Chondrocyte (in vitro differentiated cells): ENCODE results near the gene CCL4L2. TPM values are rescaled to one million over a fixed set of nuclear protein-coding genes. Genes with fewer than 3 reads are reported as not detected.
"Not testable (repeated sequence)": the region's sequence is repeated elsewhere in the genome, so short reads cannot be mapped to it uniquely, and the experiment has no call there.

Experiments
- DNase-seq: peaks from one replicate; pipeline ENCODE4 v3.0.0; 2021; ENCODE audit warnings: mixed read lengths, low spot score
- H3K27ac Mint-ChIP-seq: one replicate; pipeline ENCODE4 v1.8.0; 2021; ENCODE audit warnings: mild to moderate bottlenecking, moderate library complexity, mixed read lengths; ENCODE audit not compliant: unreplicated experiment
- H3K27me3 Mint-ChIP-seq: 2 replicates; pipeline ENCODE4 v1.8.0; 2021; ENCODE audit warnings: low read depth, mixed read lengths
- H3K36me3 Mint-ChIP-seq: 2 replicates; pipeline ENCODE4 v1.8.0; 2021; ENCODE audit warnings: low read depth, mixed read lengths
- H3K4me1 Mint-ChIP-seq: 2 replicates; pipeline ENCODE4 v1.8.0; 2021; ENCODE audit warnings: low read depth, mild to moderate bottlenecking, mixed read lengths
- H3K4me3 Mint-ChIP-seq: one replicate; pipeline ENCODE4 v1.8.0; 2021; ENCODE audit warnings: mild to moderate bottlenecking, moderate library complexity, mixed read lengths; ENCODE audit not compliant: unreplicated experiment
- H3K9me3 Mint-ChIP-seq: 2 replicates; pipeline ENCODE4 v1.8.0; 2021; ENCODE audit warnings: low read depth, mixed read lengths
- CTCF ChIP-seq: fragments of 200-600 bp; sonication (generic); IDR thresholded peaks from 2 replicates; pipeline ENCODE4 v1.5.0; 2021; ENCODE audit warnings: antibody characterized with exemption, mild to moderate bottlenecking, moderate library complexity
- total RNA-seq: library from RNA; stranded (reverse); gene quantifications from 3 replicates; pipeline ENCODE4 v1.2.1, GENCODE V29; 2021

The CCL4L2 gene
- total RNA-seq, 1 donor from 2014 or later, result not detected

DNA sequence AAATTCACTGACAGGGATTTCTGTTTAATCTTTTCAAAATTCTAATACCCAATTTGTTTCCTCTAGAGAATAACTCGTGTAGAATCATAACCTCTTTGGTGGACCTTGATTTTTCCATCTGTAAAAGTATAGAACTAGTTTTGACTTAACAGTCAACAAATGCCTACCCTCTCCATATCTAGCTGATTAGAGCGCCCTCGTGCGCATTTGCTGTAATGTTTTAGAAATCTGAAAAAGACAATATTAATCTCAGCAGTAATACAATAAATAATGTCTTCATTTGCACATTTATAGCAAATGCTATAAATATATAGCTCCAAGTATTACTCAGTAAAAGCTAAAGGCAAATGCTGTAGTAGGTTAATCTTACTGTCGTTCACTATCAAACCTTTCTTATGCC, 18.8 kb downstream of the CCL4L2 start:
- H3K4me1 Mint-ChIP-seq, H3K9me3 Mint-ChIP-seq, DNase-seq, H3K27me3 Mint-ChIP-seq, H3K36me3 Mint-ChIP-seq, H3K4me3 Mint-ChIP-seq, H3K27ac Mint-ChIP-seq: not testable (repeated sequence)
- peak; percentile 66 for TF ChIP-seq CTCF

DNA sequence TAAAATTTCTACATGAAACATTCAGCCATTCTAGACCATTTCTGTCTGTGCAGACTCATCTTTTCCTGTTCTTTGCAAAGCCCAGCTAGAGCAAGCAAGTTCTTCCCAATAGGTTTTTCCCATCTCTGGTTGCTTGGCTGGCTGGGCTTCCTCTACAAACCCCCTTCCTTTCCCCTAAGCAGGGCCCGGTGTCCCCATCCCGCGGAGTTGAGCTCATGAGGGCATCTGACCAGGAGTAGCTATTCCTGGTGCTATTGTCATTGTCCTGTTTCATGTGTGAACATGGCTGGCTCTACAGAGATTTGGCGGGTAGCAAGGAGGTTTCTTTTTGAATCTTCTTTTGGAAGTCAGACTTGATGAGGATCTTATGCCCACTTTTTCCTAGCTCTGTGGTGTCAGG, 31.2 kb downstream of the CCL4L2 start:
- H3K27ac Mint-ChIP-seq, DNase-seq, H3K4me1 Mint-ChIP-seq, H3K4me3 Mint-ChIP-seq, H3K9me3 Mint-ChIP-seq, H3K27me3 Mint-ChIP-seq, H3K36me3 Mint-ChIP-seq: not testable (repeated sequence)

Other genes with a start within 250 kb of the CCL4L2 start
- not detected in 3 replicates for gene CCL16, start 229.6 kb upstream of the CCL4L2 start, total RNA-seq
- gene CCL14, start 224.3 kb upstream of the CCL4L2 start, total RNA-seq, result not detected in 3 replicates
- gene CCL15, start 209.5 kb upstream of the CCL4L2 start, total RNA-seq, result not detected in 3 replicates
- not detected in 3 replicates for gene CCL23, start 193.1 kb upstream of the CCL4L2 start, total RNA-seq
- gene CCL18, start 146.8 kb upstream of the CCL4L2 start, total RNA-seq, result not detected in 3 replicates
- not detected in 3 replicates for gene CCL3, start 120.9 kb upstream of the CCL4L2 start, total RNA-seq
- not detected in 3 replicates for gene CCL4, start 107.2 kb upstream of the CCL4L2 start, total RNA-seq
- 4.6 to 8.4 TPM (median 6.2 TPM) in 3 replicates for gene TBC1D3B, start 34.4 kb upstream of the CCL4L2 start, total RNA-seq
- not detected in 3 replicates for gene CCL3L1, start 14.3 kb upstream of the CCL4L2 start, total RNA-seq
- gene TBC1D3I, start 53.5 kb downstream of the CCL4L2 start, total RNA-seq, result 0.58 to 0.60 TPM in 2 of 3 replicates, not detected in the other
- gene TBC1D3G, start 112.8 kb downstream of the CCL4L2 start, total RNA-seq, result not detected in 3 replicates
- gene TBC1D3H, start 177.4 kb downstream of the CCL4L2 start, total RNA-seq, result not detected in 3 replicates